NCI-H1048 (cell line): Measurements from ENCODE around the gene COPS4.
"Not testable (repeated sequence)": the region's sequence is repeated elsewhere in the genome, so short reads cannot be mapped to it uniquely, and the experiment has no call there.

ENCODE experiments used
- DNase-seq: peaks from one replicate; lab custom pipeline; 2025; lab: John Stamatoyannopoulos, UW

COPS4 gene

GRCh38 chr4:83034630-83035494 is at the start of gene COPS4:
Gene COPS4 (plus strand): TSS chr4:83035183. CDS start chr4:83035225, 42 bp downstream.
- DNase-seq, result peak; percentile 99

DNA sequence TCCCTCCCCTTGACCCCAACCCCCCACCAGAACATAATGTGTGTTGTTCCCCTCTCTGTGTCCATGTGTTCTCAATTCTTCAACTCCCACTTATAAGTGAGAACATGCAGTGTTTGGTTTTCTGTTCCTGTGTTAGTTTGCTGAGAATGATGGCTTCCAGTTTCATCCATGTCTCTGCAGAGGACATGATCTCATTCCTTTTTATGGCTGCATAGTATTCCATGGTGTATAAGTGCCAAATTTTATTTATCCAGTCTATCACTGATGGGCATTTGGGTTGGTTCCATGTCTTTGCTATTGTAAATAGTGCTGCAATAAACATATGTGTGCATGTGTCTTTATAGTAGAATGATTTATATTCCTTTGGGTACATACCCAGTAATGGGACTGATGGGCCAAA is 47.5 kb upstream of the COPS4 start:
- DNase-seq, result not testable (repeated sequence)

- no peak for DNase-seq
Observed at GRCh38 chr4:82988323-82988832, 46.6 kb upstream of the COPS4 start.

- DNase-seq, result no peak
Observed at GRCh38 chr4:82989575-82990429, 45.2 kb upstream of the COPS4 start.

DNA sequence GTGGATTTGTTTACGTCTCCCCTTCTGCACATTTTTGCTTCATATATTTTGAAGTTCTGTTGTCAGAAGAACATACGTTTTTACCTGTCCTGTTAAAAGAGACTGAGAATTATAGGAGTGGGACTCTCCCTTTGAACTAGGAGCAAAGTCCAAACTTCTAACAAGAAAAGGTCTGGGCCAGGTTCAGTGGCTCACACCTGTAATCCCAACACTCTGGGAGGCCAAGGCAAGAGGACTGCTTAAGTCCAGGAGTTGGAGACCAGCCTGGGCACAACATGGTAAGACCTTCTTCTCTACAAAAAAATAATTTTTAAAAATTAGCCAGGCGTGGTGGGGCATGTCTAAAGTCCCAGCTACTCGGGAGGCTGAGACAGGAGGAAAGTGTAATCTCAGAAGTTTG is 40.1 kb upstream of the COPS4 start:
- DNase-seq, result no peak

DNA sequence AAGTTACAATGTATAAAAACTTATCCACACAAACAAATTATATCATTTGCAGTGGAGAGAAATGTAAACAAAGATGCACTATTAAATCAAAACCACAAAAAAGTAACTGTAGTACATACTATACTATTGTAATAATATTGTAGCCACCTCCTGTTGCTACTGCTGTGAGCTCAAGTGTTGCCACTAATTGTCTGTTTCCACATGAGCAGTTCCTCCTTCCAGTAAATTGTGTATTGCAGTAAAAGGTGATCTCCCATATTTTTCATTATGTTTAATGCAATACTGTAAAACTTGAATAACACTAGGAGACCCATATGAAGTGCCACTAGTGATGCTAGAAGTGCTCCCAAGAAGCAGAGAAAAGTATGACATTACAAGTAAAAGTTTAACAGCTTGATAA is 36.1 kb upstream of the COPS4 start:
- DNase-seq, result no peak

DNA sequence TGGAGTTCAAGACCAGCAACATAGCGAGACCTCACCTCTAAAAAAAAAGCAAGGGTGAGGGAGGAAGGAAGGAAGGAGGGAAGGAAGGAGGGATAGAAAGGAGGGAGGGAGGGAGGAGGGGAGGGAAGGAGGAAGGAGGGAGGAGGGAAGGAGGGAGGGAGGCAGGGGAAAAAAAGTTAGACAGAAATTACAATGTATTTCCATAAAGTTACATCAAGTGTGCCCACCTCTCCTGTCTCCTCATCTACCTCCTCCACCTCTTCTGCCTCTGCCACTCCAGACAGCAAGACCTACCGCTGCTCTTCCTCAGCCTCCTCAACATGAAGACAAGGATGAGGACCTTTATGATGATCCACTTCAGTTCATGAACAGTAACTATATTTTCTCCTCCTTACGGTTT is 32.7 kb upstream of the COPS4 start:
- DNase-seq, result no peak

GRCh38 chr4:83003044-83003791 is 31.8 kb upstream of the COPS4 start:
- DNase-seq, result not testable (repeated sequence)

GRCh38 chr4:83009529-83009928 is 25.5 kb upstream of the COPS4 start:
- DNase-seq, result no peak

DNA sequence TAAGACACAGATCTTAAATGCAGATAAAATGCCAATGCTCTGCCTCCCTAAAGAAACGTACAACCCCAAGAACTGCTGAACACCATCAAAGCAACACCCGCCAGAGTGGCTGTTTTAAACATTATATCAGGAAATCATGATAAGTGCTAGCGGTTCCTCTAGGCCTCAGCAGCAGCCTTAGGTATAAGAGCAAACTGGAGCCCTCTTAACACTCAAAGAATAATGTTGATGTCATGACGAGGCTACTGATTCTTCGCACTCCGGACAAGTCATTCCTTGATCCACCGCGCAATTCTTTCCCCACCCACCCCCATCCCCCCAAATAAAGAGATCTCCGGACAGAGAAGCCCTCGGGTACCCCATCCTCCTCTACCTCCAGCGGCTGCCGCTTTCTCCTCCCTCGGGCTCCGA is 24.9 kb upstream of the COPS4 start:
- no peak for DNase-seq

DNA sequence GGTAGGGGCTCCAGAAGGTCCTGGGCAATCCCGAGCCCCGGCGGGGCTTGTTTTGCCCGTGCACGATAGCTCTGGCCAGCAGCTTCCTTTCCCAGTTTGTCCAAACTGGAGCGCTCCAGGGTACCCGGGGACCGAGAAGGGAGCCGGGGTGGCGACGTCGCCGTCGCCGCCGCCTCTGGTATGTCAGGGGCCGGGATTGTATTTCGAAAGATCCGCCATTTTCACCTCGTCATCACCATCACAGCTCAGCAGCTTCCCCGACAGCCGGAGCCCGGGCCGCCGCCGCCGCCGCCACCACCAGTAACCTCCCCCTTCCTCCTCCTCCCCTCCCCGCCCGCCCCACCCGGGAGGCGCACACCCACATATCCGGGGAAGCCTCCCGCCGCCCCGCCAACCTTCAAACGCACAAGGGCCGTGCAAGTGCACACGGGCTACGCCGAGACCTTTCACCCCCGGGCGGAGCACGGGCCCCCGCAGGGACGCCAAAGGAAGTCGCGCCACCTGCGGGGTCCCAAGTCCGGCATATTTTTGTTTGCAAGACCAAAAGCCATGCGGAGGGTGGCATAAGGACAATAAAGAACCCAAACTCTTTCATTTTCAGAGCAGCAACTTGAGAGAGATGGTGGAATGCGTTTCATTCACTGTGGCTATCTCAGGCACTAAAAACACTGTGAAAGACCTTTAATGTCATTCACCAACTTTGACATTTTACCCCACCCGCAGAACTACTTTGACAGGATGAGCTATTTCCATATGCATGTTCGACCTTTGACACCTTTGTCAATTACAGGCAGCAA is 24.3 kb upstream of the COPS4 start, which contains the start of gene LIN54:
Gene LIN54 (minus strand): TSS at position 302 of the 797 bp plus-strand sequence. CDS start 25,979 bp downstream, outside the sequence.
- DNase-seq, result peak; percentile 42

DNA sequence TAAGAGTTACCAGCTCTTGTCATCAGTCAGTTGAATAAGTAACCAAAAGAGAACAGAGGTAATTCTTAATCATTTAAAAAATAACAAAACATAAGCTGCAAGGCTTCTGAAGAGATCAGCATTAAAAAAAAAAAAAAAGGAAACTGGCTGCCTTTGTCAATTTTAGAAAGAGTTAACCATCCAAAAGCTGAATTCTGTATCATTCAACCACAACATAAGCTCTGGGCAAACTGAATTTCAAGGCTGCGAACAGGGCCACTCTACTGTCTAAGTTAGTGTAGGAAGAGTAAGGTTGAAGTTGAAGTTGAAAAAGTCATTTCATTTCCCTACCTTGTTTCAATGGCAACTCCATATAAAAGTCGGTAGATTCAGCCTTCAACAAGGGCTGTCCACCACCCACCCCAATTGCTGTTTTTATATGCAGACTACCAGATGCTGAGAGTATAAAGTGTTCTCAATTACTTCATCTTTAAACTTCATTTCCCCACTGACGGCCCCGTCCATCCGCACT is 23.2 kb upstream of the COPS4 start:
- no peak for DNase-seq

DNA sequence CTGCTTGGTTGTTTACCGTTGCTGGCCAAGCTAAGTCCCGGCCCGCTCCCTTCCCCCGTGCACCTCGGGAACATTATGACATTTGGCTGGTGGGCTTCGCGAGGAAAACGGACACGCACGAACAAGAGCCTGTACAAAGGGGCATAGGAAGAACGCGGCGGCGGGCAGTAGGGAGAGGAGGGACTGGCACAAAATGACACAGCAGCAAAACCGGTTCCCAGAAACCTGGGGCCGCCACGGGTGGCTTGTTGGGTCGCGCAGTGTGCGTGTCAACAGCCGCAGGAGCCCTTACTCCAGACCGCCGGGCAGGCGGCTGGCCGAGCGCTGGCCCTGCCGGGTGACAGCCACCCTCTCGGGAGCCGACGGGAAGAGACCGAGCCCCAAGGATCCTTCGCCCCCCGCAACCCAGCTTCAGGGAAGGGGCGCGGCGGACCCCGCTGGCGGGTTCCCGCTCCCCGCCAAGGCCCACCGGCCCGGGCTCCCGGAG is 22.7 kb upstream of the COPS4 start:
- no peak for DNase-seq

DNA sequence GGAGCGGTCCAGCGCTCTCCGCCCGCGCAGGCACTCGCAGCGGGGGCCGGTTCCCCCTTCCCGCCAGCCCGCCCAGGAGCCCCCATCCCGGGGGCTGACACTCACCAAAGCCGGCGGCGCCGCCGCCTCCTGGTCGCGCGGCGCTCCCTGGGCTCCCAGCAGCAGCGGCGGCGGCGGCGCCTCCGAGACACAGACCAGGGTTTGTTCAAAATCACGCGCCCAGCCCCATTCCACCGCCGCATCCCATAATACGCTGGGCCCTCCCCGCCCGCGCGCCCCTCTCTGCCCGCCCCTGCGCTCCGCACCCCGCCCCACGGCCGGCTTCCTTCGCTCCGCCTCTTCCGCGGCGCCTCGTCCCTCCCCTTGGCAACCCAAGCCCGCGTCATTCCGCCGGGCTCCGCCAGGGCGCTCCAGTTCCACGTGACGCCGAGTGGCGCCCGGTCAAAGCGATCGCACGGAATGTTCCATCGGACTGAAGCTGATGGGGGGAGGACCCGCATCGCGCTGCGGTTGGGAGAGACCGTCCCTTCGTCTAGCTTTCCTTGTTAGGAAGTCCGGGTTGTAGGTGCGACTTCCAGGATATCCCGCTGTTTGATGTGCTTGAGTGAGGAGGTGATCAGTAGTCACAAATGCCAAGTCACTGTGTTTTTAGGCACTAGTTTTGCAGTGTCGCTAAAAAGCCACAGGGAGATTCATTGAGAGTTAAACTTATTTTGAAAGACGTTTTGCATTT is 22.1 kb upstream of the COPS4 start:
- DNase-seq, result peak; percentile 94

GRCh38 chr4:83013420-83013867 is 21.5 kb upstream of the COPS4 start:
- DNase-seq, result no peak

DNA sequence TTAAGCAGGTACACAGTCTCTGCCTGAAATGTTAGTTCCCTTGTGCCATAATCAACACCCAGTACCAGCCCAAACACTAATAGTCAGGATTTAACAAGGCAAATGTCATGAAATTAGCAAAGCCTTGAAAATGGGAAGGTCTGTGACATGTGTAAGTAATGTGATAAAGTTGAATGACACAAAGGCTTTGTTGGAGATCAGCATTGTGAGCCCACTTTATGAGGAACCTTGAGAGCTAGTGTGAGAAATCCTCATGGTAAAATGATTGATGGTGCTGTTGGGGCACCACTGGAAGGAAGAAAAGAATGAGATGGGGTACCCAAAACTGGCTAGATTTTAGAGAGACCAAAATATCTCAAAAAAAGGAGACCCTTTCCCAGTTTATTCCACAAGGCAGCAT is 21.1 kb upstream of the COPS4 start:
- DNase-seq, result no peak

DNA sequence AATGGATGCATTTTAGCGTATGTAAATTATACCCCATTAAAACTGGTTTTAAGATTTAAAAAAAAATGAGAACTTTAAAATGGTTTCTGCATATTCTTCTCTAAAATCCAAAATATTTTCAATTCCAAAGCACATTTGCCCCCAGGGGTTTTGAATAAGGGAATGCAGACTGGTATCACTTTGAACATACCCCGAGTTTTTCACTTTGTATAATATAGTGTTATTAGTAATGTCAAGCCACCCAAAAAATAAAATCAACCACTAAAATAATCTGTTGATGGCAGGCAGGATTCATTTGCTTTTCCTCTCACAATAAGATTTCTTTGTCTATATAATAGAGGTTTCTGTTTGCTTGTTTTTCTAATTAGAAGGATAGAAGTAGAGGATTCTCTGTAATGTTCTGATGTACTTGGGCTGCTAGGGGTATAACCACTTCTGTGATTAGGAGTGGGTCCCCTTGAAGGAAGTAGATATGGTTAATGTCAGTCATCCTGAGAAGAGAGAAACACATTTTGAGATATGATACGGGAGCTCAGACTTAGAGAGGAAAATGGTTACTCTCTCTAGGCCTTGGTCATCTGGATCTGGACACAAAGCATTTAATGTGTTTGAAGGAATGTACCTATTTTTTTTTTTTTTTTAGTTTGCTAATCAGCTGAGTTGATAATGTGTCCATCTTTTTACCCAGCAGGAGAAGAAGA is 15.0 kb upstream of the COPS4 start:
- no peak for DNase-seq

DNA sequence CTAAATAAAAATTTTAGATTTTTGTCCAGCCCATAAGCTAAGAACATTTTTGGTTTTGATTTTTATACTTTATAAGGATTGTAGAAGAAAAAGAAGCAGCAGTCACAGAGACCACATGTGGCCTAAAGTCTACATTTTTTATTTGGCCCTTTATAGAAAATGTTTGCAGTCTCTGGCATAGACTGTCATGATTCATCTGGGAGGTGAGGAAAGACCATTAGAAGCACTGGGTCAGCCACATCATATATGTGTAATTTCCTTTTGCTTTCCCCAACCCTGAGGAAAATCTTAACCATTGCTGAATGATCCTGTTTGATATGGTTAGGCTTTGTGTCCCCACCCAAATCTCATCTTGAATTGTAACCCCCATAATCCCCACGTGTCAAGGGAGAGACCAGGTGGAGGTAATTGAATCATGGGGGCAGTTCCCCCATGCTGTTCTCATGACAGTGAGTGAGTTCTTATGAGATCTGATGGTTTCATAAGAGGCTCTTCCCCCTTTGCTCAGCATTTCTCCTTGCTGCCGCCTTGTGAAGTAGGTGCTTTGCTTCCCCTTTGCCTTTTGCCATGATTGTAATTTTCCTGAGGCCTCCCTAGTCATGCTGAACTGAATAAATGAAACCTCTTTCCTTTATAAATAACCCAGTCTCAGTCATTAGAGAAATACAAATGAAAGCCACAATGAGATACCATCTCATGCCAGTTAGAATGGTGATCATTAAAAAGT is 12.1 kb upstream of the COPS4 start:
- DNase-seq, result no peak

DNA sequence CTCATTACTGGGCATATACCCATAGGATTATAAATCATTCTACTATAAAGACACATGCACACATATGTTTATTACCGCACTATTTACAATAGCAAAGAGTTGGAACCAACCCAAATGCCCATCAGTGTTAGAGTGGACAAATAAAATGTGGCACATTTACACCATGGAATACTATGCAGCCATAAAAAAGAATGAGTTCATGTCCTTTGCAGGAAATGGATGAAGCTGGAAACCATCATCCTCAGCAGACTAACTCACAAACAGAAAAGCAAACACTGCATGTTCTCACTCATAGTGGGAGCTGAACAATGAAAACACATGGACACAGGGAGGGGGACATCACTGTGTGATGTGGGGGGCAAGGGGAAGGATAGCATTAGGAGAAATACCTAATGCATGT is 11.4 kb upstream of the COPS4 start:
- not testable (repeated sequence) for DNase-seq
